Spleen (tissue), 11 donors: ENCODE measurements around the gene TLR1. TPM values are rescaled to one million over a fixed set of nuclear protein-coding genes. Genes with fewer than 3 reads are reported as not detected.
A peak's percentile ranks its signal among the peaks of the same experiment; 100 is the strongest.
"Not testable (repeated sequence)": the region's sequence is repeated elsewhere in the genome, so short reads cannot be mapped to it uniquely, and the experiment has no call there.

ENCODE experiments used
- DNase-seq: peaks from one replicate; pipeline ENCODE4 v3.0.0-alpha.2; 2020
- H3K27ac ChIP-seq, 8 donors: fragments of 200-600 bp; sonication (generic) in 7 of 8; 1 replicate in 4 of 8; 2 replicates in 4 of 8; pipeline versions ENCODE4 v1.5.0 to v1.8.0; 2016 to 2021; ENCODE audit warnings: inconsistent platforms in 4 of 8, mild to moderate bottlenecking in 4 of 8, moderate library complexity in 1 of 8
- H3K27me3 ChIP-seq, 7 donors: fragments of 200-600 bp; sonication (generic) in 6 of 7; replicated peaks in 1 of 7; 1 replicate in 4 of 7; 2 replicates in 3 of 7; pipeline versions ENCODE4 v1.5.0 to v1.8.0; 2016 to 2021; ENCODE audit warnings: inconsistent platforms in 3 of 7, mild to moderate bottlenecking in 1 of 7
- H3K36me3 ChIP-seq, 6 donors: fragments of 200-600 bp; sonication (generic) in 5 of 6; 1 replicate in 4 of 6; 2 replicates in 2 of 6; pipeline versions ENCODE4 v1.5.0 to v1.8.0; 2016 to 2021; ENCODE audit warnings: inconsistent platforms in 2 of 6
- H3K4me1 ChIP-seq, 6 donors: fragments of 200-600 bp; sonication (generic) in 5 of 6; 1 replicate in 3 of 6; 2 replicates in 3 of 6; pipeline versions ENCODE4 v1.5.0 to v1.8.0; 2016 to 2021; ENCODE audit warnings: inconsistent platforms in 3 of 6
- H3K4me3 ChIP-seq, 8 donors: fragments of 200-600 bp; sonication (generic) in 7 of 8; 1 replicate in 4 of 8; 2 replicates in 4 of 8; pipeline versions ENCODE4 v1.5.0 to v1.8.0; 2016 to 2021; ENCODE audit warnings: inconsistent platforms in 4 of 8, mild to moderate bottlenecking in 4 of 8, moderate library complexity in 2 of 8
- H3K9me3 ChIP-seq, 8 donors: fragments of 200-600 bp; sonication (generic) in 7 of 8; 1 replicate in 4 of 8; 2 replicates in 4 of 8; pipeline versions ENCODE4 v1.5.0 to v1.8.0; 2016 to 2021; ENCODE audit warnings: inconsistent platforms in 4 of 8
- POLR2A ChIP-seq, 3 donors: fragments of 450-650 bp; IDR thresholded peaks; one replicate each; pipeline ENCODE4 v1.5.1; 2017; ENCODE audit warnings: antibody characterized with exemption in 3 of 3, mild to moderate bottlenecking in 1 of 3
- POLR2AphosphoS5 ChIP-seq, 3 donors: sonication (generic); formaldehyde crosslinking; IDR thresholded peaks; one replicate each; pipeline ENCODE4 v1.5.1; 2017; ENCODE audit warnings: antibody characterized with exemption in 3 of 3
- WGBS, 5 donors: extraction: QIAGEN DNeasy Blood & Tissue Kit in 3 of 5; methylation state at CpG; one replicate each; pipeline versions ENCODE4 v1.1.5 to v1.1.7; 2013 to 2018; 5-methylcytosine and 5-hydroxymethylcytosine counted together
- intact Hi-C: fragments of 100-400 bp; cut with DNase I; formaldehyde crosslinking; loops from one replicate; pipeline ENCODE4 v1.15.0; 2023; ENCODE audit warnings: low total_unique reads
- polyA plus RNA-seq, 3 donors: library from polyadenylated mRNA; stranded (reverse); fragments of 200-250 nt; gene quantifications; one replicate each; pipeline ENCODE4 v1.2.1, GENCODE V29; 2013
- total RNA-seq, 7 donors: library from RNA; depleted of rRNA in 3 of 7; stranded (reverse); fragments of >200 nt in 3 of 7; fragmentation: NEBNext Ultra II Directional in 4 of 7; extraction: Animal tissue kit (Norgen Biotek cat#: 25700) in 4 of 7; gene quantifications; one replicate each; pipeline versions ENCODE4 v1.1.0 to v1.2.1, GENCODE V29; 2016 to 2021
- TF ChIP-seq, protein P1 (sequence below), 11 experiments: fragments of 200-600 bp in 7 of 11; fragments of 450-650 bp in 4 of 11; sonication (generic) in 4 of 11; IDR thresholded peaks in 8 of 11; conservative IDR thresholded peaks in 3 of 11; 1 replicate in 7 of 11; 2 replicates in 4 of 11; pipeline versions ENCODE4 v1.4.0 to v1.8.0; 2016 to 2021; ENCODE audit warnings: antibody characterized with exemption in 11 of 11, inconsistent platforms in 4 of 11, mild to moderate bottlenecking in 1 of 11
- donor health status: healthy with polysubstance abuse.
- donor health status: DM: no; HTN: no; CAD: no; lungs with moderate emphysema.
- donor health status: DM: no; HTN: no; CAD: no.
- donor health status: Bipolar disorder and iron deficiency.
- donor health status: healthy.
- donor health status: DM: no; HTN: no; CAD: no.
- donor health status: DM: yes; HTN: yes; CAD: no.

The TLR1 gene
- total and polyA plus RNA-seq, 10 donors, result 7.6 to 190 (median 94.7) TPM

DNA sequence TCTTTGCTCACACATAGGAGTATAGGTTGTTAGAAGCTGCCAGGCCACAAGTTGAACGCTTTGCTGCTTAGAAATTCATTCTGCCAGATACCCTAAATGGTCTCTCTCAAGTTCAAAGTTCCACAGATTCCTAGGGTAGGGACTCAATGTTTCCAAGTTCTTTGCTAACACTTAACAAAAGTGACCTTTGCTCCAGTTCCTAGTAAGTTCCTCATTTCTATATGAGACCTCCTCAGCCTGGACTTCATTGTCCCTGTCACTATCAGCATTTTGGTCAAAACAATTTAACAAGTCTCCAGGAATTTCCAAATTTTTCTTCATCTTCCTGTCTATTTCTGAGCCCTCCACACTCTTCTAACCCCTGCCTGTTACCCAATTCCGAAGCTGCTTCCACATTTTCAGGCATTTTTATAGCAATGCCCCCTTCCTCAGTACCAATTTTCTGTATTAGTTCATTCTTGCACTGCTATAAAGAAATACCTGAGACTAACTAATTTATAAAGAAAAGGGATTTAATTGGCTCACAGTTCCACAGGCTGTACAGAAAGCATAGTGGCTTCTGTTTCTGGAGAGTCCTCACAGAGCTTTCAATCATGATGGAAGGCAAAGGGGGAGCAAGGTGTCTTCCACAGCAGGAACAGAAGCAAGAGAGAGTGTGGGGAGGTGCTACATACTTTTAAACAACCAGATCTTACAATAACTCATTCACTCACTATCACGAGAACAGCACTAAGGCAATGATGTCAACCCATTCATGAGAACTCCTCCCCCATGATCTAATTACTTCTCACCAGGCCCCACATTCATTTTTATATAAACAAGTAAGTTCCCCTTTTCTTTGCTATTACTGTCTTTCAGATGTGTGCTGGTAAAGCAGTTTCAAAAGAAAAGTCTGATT, 11.5 kb upstream of the TLR1 start:
- WGBS, 5 donors, result 50 to 67% (median 55%) methylated on average over 3 of the region's 3 CpGs
- no peaks in the 10 kb centered on the region for H3K36me3 ChIP-seq
- no peaks in the 10 kb centered on the region for H3K27me3 ChIP-seq
- TF ChIP-seq, protein P1, sequence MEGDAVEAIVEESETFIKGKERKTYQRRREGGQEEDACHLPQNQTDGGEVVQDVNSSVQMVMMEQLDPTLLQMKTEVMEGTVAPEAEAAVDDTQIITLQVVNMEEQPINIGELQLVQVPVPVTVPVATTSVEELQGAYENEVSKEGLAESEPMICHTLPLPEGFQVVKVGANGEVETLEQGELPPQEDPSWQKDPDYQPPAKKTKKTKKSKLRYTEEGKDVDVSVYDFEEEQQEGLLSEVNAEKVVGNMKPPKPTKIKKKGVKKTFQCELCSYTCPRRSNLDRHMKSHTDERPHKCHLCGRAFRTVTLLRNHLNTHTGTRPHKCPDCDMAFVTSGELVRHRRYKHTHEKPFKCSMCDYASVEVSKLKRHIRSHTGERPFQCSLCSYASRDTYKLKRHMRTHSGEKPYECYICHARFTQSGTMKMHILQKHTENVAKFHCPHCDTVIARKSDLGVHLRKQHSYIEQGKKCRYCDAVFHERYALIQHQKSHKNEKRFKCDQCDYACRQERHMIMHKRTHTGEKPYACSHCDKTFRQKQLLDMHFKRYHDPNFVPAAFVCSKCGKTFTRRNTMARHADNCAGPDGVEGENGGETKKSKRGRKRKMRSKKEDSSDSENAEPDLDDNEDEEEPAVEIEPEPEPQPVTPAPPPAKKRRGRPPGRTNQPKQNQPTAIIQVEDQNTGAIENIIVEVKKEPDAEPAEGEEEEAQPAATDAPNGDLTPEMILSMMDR (IDR thresholded peaks at IDR 0.05 in 8 of 11, conservative IDR thresholded peaks at IDR 0.05 in 3 of 11), result no peak
- TF ChIP-seq POLR2AphosphoS5 (IDR thresholded peaks at IDR 0.05), result peak in 1 of 3 donors; percentile 85
- H3K27ac ChIP-seq, result peak overlapping the region; percentile 1 to 90 (median 82)
- DNase-seq, result no peak
- peak overlapping the region in 1 of 8 donors; percentile 14 for H3K4me3 ChIP-seq
- peaks cover 0 to 18% (median 10%) of the 10 kb centered on the region in 8 donors for H3K9me3 ChIP-seq
- H3K4me1 ChIP-seq, result peaks cover 3 to 90% (median 35%) of the 10 kb centered on the region in 6 donors
- intact Hi-C loops, result no loop called here

DNA sequence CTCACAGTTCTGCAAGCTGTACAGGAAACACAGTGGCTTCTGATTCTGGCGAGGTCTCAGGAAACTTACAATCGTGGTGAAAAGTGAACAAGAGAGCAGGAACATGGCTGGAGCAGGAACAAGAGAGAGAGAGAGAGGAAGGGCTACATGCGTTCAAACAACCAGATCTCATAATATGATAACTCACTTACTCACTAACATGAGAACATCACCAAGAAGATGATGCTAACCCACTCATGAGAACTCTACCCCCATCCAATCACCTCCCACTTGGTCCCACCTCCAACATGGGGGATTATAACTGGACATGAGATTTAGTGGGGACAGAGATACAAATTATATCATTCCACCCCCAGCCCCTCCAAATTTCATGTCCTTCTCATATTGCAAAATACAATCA, 9.8 kb upstream of the TLR1 start:
- H3K27ac ChIP-seq, result peak overlapping the region in 3 of 8 donors; percentile 81 to 88 (median 85)
- 26 to 63% (median 40%) methylated on average over 3 of the region's 3 CpGs for WGBS, 5 donors

DNA sequence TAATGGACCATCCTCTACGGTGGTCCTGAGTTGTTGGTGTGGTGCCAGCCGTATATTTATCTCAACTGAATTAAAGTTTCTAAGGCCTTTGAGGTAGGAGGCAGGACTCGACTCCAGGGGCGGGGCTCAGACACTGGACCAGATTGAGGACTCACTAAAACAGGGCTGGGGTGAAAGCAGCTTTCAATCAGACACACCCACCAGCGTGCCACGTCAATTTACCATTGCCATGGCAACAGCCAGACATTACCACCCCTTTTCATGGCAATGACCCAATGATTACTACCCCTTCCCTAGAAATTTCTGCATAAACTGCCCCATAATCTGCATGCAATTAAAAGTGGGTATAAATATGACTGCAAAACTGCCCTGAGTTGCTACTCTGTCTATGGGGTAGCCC, 6.7 kb upstream of the TLR1 start:
- no peak for DNase-seq
- TF ChIP-seq POLR2A (IDR thresholded peaks at IDR 0.05) (no peak), POLR2AphosphoS5 (IDR thresholded peaks at IDR 0.05) (no peak)
- TF ChIP-seq, protein P1 (IDR thresholded peaks at IDR 0.05 in 8 of 11, conservative IDR thresholded peaks at IDR 0.05 in 3 of 11), result no peak
- no peak overlapping the region for H3K4me3 ChIP-seq
- H3K27me3 ChIP-seq, result no peaks in the 10 kb centered on the region
- peaks cover 0 to 59% (median 20%) of the 10 kb centered on the region in 6 donors for H3K4me1 ChIP-seq
- peaks cover 0 to 18% (median 10%) of the 10 kb centered on the region in 8 donors for H3K9me3 ChIP-seq
- 91 to 99% (median 93%) methylated on average over 6 of the region's 6 CpGs for WGBS, 5 donors
- no peaks in the 10 kb centered on the region for H3K36me3 ChIP-seq
- peak overlapping the region in 1 of 8 donors; percentile 8 for H3K27ac ChIP-seq
- intact Hi-C loops, result no loop called here

More for the DNA sequence above, 9.8 kb upstream of the TLR1 start:
- Histone ChIP-seq H3K9me3 (peaks cover 0 to 18% (median 10%) of the 10 kb centered on the region in 8 donors), H3K36me3 (no peaks in the 10 kb centered on the region), H3K27me3 (no peaks in the 10 kb centered on the region), H3K4me1 (peaks cover 3 to 84% (median 31%) of the 10 kb centered on the region in 6 donors), H3K4me3 (no peak overlapping the region)
- DNase-seq, result no peak
- TF ChIP-seq POLR2AphosphoS5 (IDR thresholded peaks at IDR 0.05) (no peak), POLR2A (IDR thresholded peaks at IDR 0.05) (no peak)
- TF ChIP-seq, protein P1 (IDR thresholded peaks at IDR 0.05 in 8 of 11, conservative IDR thresholded peaks at IDR 0.05 in 3 of 11), result no peak
- intact Hi-C loops, result no loop called here

DNA sequence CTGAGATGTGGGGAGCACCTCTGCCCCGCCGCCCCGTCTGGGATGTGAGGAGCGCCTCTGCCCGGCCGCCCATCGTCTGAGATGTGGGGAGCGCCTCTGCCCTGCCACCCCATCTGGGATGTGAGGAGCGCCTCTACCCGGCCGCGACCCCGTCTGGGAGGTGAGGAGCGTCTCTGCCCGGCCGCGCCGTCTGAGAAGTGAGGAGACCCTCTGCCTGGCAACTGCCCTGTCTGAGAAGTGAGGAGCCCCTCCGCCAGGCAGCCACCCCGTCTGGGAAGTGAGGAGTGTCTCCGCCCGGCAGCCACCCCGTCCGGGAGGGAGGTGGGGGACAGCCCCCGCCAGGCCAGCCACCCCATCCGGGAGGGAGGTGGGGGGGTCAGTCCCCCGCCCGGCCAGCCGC, 2.9 kb upstream of the TLR1 start:
- 94 to 97% (median 95%) methylated on average over 25 to 29 of the region's 29 CpGs; no CpG with 5 or more reads in 2 of the 5 donors for WGBS, 5 donors
- H3K4me3 ChIP-seq, H3K27me3 ChIP-seq, intact Hi-C loops, DNase-seq, H3K27ac ChIP-seq, H3K9me3 ChIP-seq: not testable (repeated sequence)
- H3K36me3 ChIP-seq, result peaks cover 0 to 10% (median 2%) of the 10 kb centered on the region in 6 donors
- peaks cover 8 to 58% (median 33%) of the 10 kb centered on the region in 6 donors for H3K4me1 ChIP-seq

DNA sequence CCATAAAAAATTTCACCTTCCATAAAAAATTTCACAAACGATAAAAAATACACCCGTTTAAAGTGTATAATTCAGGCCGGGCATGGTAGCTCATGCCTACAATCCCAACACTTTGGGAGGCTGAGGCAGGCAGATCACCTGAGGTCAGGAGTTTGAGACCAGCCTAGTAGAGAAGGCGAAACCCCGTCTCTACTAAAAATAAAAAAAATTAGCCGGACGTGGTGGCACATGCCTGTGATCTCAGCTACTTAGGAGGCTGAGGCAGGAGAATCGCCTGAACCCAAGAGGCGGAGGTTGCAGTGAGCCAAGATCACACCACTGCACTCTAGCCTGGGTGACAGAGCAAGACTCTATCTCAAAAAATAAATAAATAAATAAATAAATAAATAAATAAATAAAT, 1.7 kb upstream of the TLR1 start:
- H3K4me1 ChIP-seq, result peaks cover 8 to 65% (median 35%) of the 10 kb centered on the region in 6 donors
- peak overlapping the region in 1 of 8 donors; percentile 69 for H3K4me3 ChIP-seq
- DNase-seq, H3K27me3 ChIP-seq, intact Hi-C loops: not testable (repeated sequence)
- H3K27ac ChIP-seq, result peak overlapping the region; percentile 76 to 95 (median 90)
- H3K9me3 ChIP-seq, result peaks cover 0 to 20% (median 12%) of the 10 kb centered on the region in 8 donors
- peaks cover 0 to 22% (median 12%) of the 10 kb centered on the region in 6 donors for H3K36me3 ChIP-seq
- WGBS, 5 donors, result 56 to 88% (median 77%) methylated on average over 9 of the region's 9 CpGs
